ENCODE results near the gene SLC27A2.

DNA sequence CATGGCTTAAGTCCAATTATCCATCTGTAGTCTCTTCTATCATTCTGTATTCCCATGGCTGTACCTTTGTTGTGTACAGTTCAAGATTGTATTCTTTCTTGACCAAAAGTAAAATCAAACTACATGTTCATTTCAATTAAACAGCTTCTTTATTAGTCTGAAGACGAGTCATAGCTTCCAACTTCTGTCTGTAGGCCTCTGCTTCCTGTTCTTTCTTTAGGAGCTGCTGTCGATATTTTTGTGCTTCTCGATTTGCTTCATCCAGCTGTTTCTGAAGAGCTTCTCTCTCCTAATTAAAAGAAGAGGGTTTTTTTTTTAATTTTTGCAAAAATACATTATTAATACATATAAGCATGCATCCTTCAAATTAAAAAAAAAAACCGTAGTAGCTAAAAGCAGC lies 96.5 kb downstream of the SLC27A2 start:
- TF ChIP-seq, protein P1, sequence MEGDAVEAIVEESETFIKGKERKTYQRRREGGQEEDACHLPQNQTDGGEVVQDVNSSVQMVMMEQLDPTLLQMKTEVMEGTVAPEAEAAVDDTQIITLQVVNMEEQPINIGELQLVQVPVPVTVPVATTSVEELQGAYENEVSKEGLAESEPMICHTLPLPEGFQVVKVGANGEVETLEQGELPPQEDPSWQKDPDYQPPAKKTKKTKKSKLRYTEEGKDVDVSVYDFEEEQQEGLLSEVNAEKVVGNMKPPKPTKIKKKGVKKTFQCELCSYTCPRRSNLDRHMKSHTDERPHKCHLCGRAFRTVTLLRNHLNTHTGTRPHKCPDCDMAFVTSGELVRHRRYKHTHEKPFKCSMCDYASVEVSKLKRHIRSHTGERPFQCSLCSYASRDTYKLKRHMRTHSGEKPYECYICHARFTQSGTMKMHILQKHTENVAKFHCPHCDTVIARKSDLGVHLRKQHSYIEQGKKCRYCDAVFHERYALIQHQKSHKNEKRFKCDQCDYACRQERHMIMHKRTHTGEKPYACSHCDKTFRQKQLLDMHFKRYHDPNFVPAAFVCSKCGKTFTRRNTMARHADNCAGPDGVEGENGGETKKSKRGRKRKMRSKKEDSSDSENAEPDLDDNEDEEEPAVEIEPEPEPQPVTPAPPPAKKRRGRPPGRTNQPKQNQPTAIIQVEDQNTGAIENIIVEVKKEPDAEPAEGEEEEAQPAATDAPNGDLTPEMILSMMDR (conservative IDR thresholded peaks at IDR 0.05; ENCODE audit: low read depth, low read length) = no peak
- TF ChIP-seq EZH2 (IDR thresholded peaks at IDR 0.05; ENCODE audit: borderline replicate concordance, low read depth, low read length, poor library complexity, severe bottlenecking) = no peak
